H1 (cell line): ENCODE measurements around the gene DLG1. TPM values are rescaled to one million over a fixed set of nuclear protein-coding genes. Genes with fewer than 3 reads are reported as not detected.

Experiments
- ASH2L ChIP-seq: fragments of 200-600, 300-600 bp; sonication (generic); IDR thresholded peaks from one replicate; pipeline ENCODE4 v1.7.1; 2017; ENCODE audit warnings: low read length
- JUND ChIP-seq: IDR thresholded peaks from 2 replicates; pipeline ENCODE4 v1.6.1; 2011; ENCODE audit warnings: mild to moderate bottlenecking, improper control_type of control experiment, low read length
- SP2 ChIP-seq: IDR thresholded peaks from 2 replicates; pipeline ENCODE4 v1.6.1; 2012; ENCODE audit warnings: mild to moderate bottlenecking, low read length, inconsistent platforms
- TBP ChIP-seq: IDR thresholded peaks from 2 replicates; pipeline ENCODE4 v1.6.1; 2011; ENCODE audit warnings: low read depth, low read length, improper control_type of control experiment
- polyA plus RNA-seq, 7 experiments: library from polyadenylated mRNA; depleted of rRNA in 3 of 7; stranded (reverse) in 5 of 7; unstranded in 2 of 7; fragments of >200 nt in 5 of 7; fragments of 200-250 nt in 2 of 7; gene quantifications; 1 replicate in 5 of 7; 2 replicates in 1 of 7; 4 replicates in 1 of 7; pipeline versions ENCODE4 v1.2.1 to v1.2.3, GENCODE V29; 2011 to 2013; ENCODE audit warnings: missing spikeins in 2 of 7, mixed read lengths in 2 of 7
- total RNA-seq: library from RNA; stranded (reverse); fragmentation: NEBNext Ultra II Directional; extraction: Animal tissue kit (Norgen Biotek cat#: 25700); gene quantifications from 2 replicates; pipeline ENCODE4 v1.2.1, GENCODE V29; 2021
- TF ChIP-seq, protein P1 (sequence below), 3 experiments: IDR thresholded peaks; 1 replicate in 2 of 3; 2 replicates in 1 of 3; pipeline versions ENCODE4 v1.5.1 to v1.6.1; 2011; ENCODE audit warnings: low read length in 3 of 3, mild to moderate bottlenecking in 3 of 3, inconsistent platforms in 2 of 3, low read depth in 1 of 3, moderate library complexity in 1 of 3; ENCODE audit not compliant: insufficient read depth in 1 of 3; ENCODE audit errors: control extremely low read depth in 1 of 3

The DLG1 gene
- total and polyA plus RNA-seq, 2 of the 8 experiments (the other 6 are each of a cell fraction or from before 2014, with no cell fraction given) = 13.4 to 78.8 TPM

DNA sequence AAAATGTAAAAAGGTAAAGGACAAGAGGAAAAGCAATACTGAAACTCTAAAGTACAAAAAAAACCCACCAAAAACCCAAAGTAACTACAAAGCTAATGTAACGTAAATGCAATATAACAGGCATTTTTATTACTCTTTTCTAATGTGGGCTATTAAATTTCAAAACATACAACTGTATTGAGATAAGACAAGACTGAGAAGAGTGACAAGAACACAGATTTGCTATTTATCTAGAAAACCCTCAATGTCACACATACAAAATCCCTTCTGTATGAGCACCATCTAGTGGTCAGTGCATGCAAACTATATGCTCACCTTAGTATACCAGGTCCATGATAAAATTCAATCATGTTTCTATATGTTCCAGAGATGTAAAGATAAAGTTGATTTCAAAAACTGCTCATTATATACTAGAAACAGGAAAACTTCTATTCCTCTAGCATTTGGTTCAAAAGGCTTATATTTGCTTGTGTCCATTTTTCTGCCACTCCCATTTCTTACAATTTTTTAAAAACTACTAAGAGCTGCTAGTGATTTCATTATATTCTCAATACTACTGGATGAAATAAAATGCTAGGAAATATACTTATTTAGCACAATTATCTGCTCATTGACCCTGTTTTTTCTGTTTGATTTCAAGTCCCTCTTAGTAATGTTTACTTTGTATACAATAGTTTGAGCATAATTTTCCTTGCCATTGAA is 111.4 kb downstream of the DLG1 start (continued):
- TF ChIP-seq, protein P1, sequence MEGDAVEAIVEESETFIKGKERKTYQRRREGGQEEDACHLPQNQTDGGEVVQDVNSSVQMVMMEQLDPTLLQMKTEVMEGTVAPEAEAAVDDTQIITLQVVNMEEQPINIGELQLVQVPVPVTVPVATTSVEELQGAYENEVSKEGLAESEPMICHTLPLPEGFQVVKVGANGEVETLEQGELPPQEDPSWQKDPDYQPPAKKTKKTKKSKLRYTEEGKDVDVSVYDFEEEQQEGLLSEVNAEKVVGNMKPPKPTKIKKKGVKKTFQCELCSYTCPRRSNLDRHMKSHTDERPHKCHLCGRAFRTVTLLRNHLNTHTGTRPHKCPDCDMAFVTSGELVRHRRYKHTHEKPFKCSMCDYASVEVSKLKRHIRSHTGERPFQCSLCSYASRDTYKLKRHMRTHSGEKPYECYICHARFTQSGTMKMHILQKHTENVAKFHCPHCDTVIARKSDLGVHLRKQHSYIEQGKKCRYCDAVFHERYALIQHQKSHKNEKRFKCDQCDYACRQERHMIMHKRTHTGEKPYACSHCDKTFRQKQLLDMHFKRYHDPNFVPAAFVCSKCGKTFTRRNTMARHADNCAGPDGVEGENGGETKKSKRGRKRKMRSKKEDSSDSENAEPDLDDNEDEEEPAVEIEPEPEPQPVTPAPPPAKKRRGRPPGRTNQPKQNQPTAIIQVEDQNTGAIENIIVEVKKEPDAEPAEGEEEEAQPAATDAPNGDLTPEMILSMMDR (IDR thresholded peaks at IDR 0.05; ENCODE audit: control extremely low read depth in 1 of 3, insufficient read depth in 1 of 3, low read depth in 1 of 3, low read length in 3 of 3) = peak in 2 of 3 experiments; percentile 43 to 73; a peak in 2 of 4 replicates
- TF ChIP-seq ASH2L = no peak
- no peak for TF ChIP-seq JUND
- TF ChIP-seq SP2 = no peak
- no peak for TF ChIP-seq TBP
